Measurements from ENCODE around the gene ASNSD1.

GRCh38 chr2:189659734-189660133 is 1.5 kb upstream of the ASNSD1 start:
- no peak for TF ChIP-seq CTCF (conservative IDR thresholded peaks at IDR 0.05; ENCODE audit: low read length)
- no peak for TF ChIP-seq EZH2phosphoT487 (IDR thresholded peaks at IDR 0.05; ENCODE audit: borderline replicate concordance)

Measured in Loucy (cell line).